SU-DHL-6 (cell line): ENCODE measurements around the gene PDGFA.

ENCODE experiments used
- H2AFZ ChIP-seq: fragments of 200-600 bp; sonication (generic); 2 replicates; pipeline ENCODE4 v1.6.1; 2014; ENCODE audit warnings: low read depth, mild to moderate bottlenecking, moderate library complexity, mixed read lengths, antibody characterized with exemption, low read length; ENCODE audit not compliant: severe bottlenecking
- H3F3A ChIP-seq: fragments of 200-600 bp; shearing (Covaris generic); 2 replicates; pipeline ENCODE4 v1.6.0; 2016; ENCODE audit warnings: antibody characterized with exemption, mild to moderate bottlenecking; ENCODE audit not compliant: insufficient read depth
- H3K27ac ChIP-seq: fragments of 200-600 bp; sonication (generic); 2 replicates; pipeline ENCODE4 v1.5.1; 2016; ENCODE audit warnings: low read depth, mild to moderate bottlenecking, low read length, moderate library complexity, mixed read lengths
- H3K27me3 ChIP-seq: fragments of 200-600 bp; sonication (generic), shearing (Covaris generic); 2 replicates; pipeline ENCODE4 v1.6.0; 2014; ENCODE audit warnings: mild to moderate bottlenecking, low read length
- H3K36me3 ChIP-seq: fragments of 200-600 bp; sonication (generic); 2 replicates; pipeline ENCODE4 v1.6.1; 2014; ENCODE audit warnings: mild to moderate bottlenecking, low read length, mixed read lengths
- H3K4me2 ChIP-seq: fragments of 300-600, 200-600 bp; shearing (Covaris generic), sonication (generic); 2 replicates; pipeline ENCODE4 v1.6.0; 2014; ENCODE audit warnings: low read length, low read depth, mild to moderate bottlenecking; ENCODE audit not compliant: poor library complexity, severe bottlenecking
- H3K4me3 ChIP-seq: fragments of 200-600 bp; sonication (generic); 2 replicates; pipeline ENCODE4 v1.5.1; 2014; ENCODE audit warnings: antibody characterized with exemption, low read length, mild to moderate bottlenecking, mixed read lengths; ENCODE audit not compliant: insufficient read depth, poor library complexity, severe bottlenecking
- H3K79me2 ChIP-seq: fragments of 200-600 bp; sonication (generic); 2 replicates; pipeline ENCODE4 v1.6.1; 2014; ENCODE audit warnings: mild to moderate bottlenecking, low read length, moderate library complexity; ENCODE audit not compliant: insufficient read depth
- H3K9ac ChIP-seq: fragments of 200-600 bp; sonication (generic); 2 replicates; pipeline ENCODE4 v1.7.0; 2014; ENCODE audit warnings: mild to moderate bottlenecking, low read length
- H3K9me2 ChIP-seq: fragments of 200-600 bp; sonication (generic); replicated peaks from 2 replicates; pipeline ENCODE4 v1.6.1; 2014; ENCODE audit warnings: low read length; ENCODE audit not compliant: insufficient read depth
- H3K9me3 ChIP-seq: fragments of 200-600 bp; sonication (generic); 2 replicates; pipeline ENCODE4 v1.6.1; 2014; ENCODE audit warnings: low read length, mixed read lengths; ENCODE audit not compliant: insufficient read depth
- H4K20me1 ChIP-seq: fragments of 200-600 bp; sonication (generic); 2 replicates; pipeline ENCODE4 v1.6.1; 2014; ENCODE audit warnings: low read depth, mild to moderate bottlenecking, antibody characterized with exemption, low read length, moderate library complexity, mixed read lengths
- EZH2phosphoT487 ChIP-seq: fragments of 200-600 bp; sonication (generic), shearing (Covaris generic); conservative IDR thresholded peaks from 2 replicates; pipeline ENCODE4 v1.6.1; 2018; ENCODE audit warnings: mild to moderate bottlenecking, antibody characterized with exemption, low read length, moderate library complexity, mixed read lengths
- TF ChIP-seq, protein P1 (sequence below): fragments of 200-600 bp; sonication (generic); IDR thresholded peaks from one replicate; pipeline ENCODE4 v1.5.1; 2017; ENCODE audit warnings: antibody characterized with exemption, mild to moderate bottlenecking, low read length, moderate library complexity; ENCODE audit not compliant: insufficient read depth, poor library complexity, severe bottlenecking

PDGFA gene

DNA sequence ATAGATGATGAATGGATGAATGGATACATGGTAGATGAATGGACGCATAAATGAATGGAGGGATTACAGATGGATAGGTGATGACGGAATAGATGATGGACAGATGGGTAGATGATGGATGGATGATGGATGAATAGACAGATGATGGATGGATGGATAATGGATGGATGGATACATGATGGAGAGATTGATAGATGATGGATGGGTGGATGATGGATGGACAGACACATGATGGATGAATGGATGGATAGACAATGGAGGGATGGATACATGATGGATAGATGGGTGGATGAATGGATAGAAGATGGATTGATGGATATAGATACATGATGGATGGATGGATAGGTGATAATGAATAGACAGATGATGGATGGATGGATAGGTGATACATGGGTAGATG is 8.8 kb upstream of the PDGFA start:
- TF ChIP-seq, protein P1, sequence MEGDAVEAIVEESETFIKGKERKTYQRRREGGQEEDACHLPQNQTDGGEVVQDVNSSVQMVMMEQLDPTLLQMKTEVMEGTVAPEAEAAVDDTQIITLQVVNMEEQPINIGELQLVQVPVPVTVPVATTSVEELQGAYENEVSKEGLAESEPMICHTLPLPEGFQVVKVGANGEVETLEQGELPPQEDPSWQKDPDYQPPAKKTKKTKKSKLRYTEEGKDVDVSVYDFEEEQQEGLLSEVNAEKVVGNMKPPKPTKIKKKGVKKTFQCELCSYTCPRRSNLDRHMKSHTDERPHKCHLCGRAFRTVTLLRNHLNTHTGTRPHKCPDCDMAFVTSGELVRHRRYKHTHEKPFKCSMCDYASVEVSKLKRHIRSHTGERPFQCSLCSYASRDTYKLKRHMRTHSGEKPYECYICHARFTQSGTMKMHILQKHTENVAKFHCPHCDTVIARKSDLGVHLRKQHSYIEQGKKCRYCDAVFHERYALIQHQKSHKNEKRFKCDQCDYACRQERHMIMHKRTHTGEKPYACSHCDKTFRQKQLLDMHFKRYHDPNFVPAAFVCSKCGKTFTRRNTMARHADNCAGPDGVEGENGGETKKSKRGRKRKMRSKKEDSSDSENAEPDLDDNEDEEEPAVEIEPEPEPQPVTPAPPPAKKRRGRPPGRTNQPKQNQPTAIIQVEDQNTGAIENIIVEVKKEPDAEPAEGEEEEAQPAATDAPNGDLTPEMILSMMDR, result no peak
- no peak for TF ChIP-seq EZH2phosphoT487

DNA sequence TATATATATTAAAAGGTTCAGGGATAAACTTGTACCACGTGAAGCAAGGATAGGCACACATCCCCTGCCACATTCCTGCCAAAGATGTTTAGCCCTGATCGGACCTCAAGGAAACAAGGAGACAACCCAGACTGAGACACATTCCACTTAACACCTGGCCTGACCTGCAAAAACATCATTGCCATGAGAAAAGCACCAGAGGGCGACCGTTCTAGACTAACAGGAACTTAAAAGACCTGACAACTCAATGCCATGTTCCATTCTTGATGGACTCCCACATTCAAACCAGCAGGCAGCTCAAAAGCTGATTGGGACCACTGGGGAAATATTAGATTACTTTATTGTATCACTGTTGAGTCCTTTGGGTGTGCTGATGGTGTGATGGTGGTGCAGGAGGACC is 8.1 kb upstream of the PDGFA start:
- Histone ChIP-seq H3K27me3 (no peaks in the 10 kb centered on the region), H3K9me3 (no peaks in the 10 kb centered on the region)
- TF ChIP-seq, protein P1, result no peak
- no peak for TF ChIP-seq EZH2phosphoT487

More for the DNA sequence above, 8.8 kb upstream of the PDGFA start:
- H3K79me2 ChIP-seq, result no peaks in the 10 kb centered on the region
- no peak overlapping the region for H3K9ac ChIP-seq
- H3F3A ChIP-seq, result no peaks in the 10 kb centered on the region
- no peaks in the 10 kb centered on the region for H3K9me3 ChIP-seq
- no peaks in the 10 kb centered on the region for H3K36me3 ChIP-seq
- no peak overlapping the region for H2AFZ ChIP-seq
- H4K20me1 ChIP-seq, result no peaks in the 10 kb centered on the region
- no peak overlapping the region for H3K27ac ChIP-seq
- no peak overlapping the region for H3K4me3 ChIP-seq
- no peaks in the 10 kb centered on the region for H3K27me3 ChIP-seq
- no peak overlapping the region for H3K4me2 ChIP-seq
- no peaks in the 10 kb centered on the region for H3K9me2 ChIP-seq

GRCh38 chr7:526460-527034 is 6.9 kb upstream of the PDGFA start:
- H3K27ac ChIP-seq, result no peak overlapping the region
- no peaks in the 10 kb centered on the region for H3K36me3 ChIP-seq

More for the DNA sequence above, 8.1 kb upstream of the PDGFA start:
- Histone ChIP-seq H3K27ac (no peak overlapping the region), H3K4me2 (no peak overlapping the region), H3F3A (no peaks in the 10 kb centered on the region), H3K79me2 (no peaks in the 10 kb centered on the region), H2AFZ (no peak overlapping the region), H3K36me3 (no peaks in the 10 kb centered on the region), H3K4me3 (no peak overlapping the region), H3K9me2 (no peaks in the 10 kb centered on the region), H3K9ac (no peak overlapping the region), H4K20me1 (no peaks in the 10 kb centered on the region)

More at GRCh38 chr7:526460-527034, 6.9 kb upstream of the PDGFA start:
- H4K20me1 ChIP-seq, result no peaks in the 10 kb centered on the region
- H3K9ac ChIP-seq, result no peak overlapping the region
- H3K9me2 ChIP-seq, result no peaks in the 10 kb centered on the region
- H3K9me3 ChIP-seq, result no peaks in the 10 kb centered on the region
- H3K4me2 ChIP-seq, result no peak overlapping the region
- no peak for TF ChIP-seq EZH2phosphoT487
- TF ChIP-seq, protein P1, result no peak
- no peaks in the 10 kb centered on the region for H3K27me3 ChIP-seq
- no peak overlapping the region for H3K4me3 ChIP-seq
- H3F3A ChIP-seq, result no peaks in the 10 kb centered on the region
- H3K79me2 ChIP-seq, result no peaks in the 10 kb centered on the region
- no peak overlapping the region for H2AFZ ChIP-seq
